Measurements from ENCODE around the gene CNNM3. TPM values are rescaled to one million over a fixed set of nuclear protein-coding genes. Genes with fewer than 3 reads are reported as not detected.

CNNM3 gene
- total RNA-seq, 1 donor from 2014 or later = 10.6 TPM

DNA sequence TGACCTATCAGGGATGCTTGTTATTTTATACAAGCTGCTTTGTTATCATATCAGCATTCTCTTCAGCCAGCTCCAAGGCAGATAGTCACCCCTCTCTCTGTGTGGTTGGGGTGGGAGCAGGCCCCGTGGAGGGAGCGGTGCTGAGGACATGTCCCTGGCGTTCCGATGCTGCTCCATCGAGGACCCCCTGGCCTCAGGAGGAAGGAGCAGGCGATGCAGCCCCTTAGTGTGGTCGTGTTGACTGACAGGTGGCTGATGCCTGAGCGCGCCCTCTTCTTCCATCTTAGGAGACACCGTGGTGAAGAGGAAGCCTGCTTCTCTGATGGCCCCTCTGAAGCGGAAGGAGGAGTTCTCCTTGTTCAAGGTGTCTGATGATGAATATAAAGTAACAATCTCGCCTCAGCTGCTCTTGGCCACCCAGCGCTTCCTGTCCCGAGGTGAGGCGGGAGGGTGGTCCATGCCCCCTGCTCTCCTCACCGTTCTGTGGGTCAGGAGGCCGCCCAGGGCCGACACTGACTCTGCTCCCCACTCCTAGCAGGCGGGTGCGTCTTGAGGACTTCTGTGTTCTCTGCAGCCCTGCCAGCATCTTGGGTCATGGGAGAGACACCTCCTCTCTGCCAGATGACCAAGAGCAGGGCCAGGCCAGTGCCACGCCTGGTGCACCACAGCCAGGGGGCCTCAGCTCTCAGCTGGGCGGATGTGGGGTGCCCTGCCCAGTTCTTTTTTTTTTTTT is 10.6 kb downstream of the CNNM3 start:
- H3K4me3 ChIP-seq (ENCODE audit: low read depth, low read length) = no peak overlapping the region
- DNase-seq (ENCODE audit: low read depth) = no peak
- TF ChIP-seq, protein P1, sequence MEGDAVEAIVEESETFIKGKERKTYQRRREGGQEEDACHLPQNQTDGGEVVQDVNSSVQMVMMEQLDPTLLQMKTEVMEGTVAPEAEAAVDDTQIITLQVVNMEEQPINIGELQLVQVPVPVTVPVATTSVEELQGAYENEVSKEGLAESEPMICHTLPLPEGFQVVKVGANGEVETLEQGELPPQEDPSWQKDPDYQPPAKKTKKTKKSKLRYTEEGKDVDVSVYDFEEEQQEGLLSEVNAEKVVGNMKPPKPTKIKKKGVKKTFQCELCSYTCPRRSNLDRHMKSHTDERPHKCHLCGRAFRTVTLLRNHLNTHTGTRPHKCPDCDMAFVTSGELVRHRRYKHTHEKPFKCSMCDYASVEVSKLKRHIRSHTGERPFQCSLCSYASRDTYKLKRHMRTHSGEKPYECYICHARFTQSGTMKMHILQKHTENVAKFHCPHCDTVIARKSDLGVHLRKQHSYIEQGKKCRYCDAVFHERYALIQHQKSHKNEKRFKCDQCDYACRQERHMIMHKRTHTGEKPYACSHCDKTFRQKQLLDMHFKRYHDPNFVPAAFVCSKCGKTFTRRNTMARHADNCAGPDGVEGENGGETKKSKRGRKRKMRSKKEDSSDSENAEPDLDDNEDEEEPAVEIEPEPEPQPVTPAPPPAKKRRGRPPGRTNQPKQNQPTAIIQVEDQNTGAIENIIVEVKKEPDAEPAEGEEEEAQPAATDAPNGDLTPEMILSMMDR (conservative IDR thresholded peaks at IDR 0.05; ENCODE audit: low read depth, low read length) = no peak

GRCh38 chr2:96828436-96828835 is 12.4 kb downstream of the CNNM3 start:
- H3K4me3 ChIP-seq (ENCODE audit: low read depth, low read length) = no peak overlapping the region
- TF ChIP-seq, protein P1 (conservative IDR thresholded peaks at IDR 0.05; ENCODE audit: low read depth, low read length) = no peak
- DNase-seq (ENCODE audit: low read depth) = no peak

- H3K4me3 ChIP-seq (ENCODE audit: low read depth, low read length) = no peak overlapping the region
- no peak for DNase-seq (ENCODE audit: low read depth)
- TF ChIP-seq, protein P1 (conservative IDR thresholded peaks at IDR 0.05; ENCODE audit: low read depth, low read length) = no peak
These were observed 12.8 kb downstream of the CNNM3 start for GRCh38 chr2:96828874-96829273.

DNA sequence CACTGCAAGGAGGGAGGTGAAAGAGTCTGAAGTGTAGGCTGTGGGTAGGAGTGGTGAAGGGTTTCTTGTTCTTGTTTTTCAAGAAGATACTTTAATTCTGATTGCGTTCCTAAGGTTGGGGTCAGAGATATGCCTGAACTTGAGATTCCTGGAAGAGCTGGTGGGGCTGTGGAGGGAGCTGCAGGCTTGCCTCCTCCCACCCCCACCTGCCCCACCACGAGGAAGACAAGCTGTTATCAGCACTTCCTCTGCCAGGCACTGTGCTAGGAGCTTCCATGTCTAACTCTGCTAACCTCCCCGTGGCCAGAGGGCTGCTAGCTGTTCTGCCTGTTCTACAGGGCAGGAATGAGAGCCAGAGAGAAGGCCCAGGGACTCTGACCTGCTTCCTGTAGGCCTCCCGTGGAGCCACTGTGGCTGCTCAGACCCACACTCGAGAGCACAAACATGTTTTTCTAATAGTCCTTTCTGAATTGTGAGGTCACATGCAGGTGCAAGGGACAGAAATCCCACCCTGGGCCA is 14.0 kb downstream of the CNNM3 start:
- DNase-seq (ENCODE audit: low read depth) = no peak
- TF ChIP-seq, protein P1 (conservative IDR thresholded peaks at IDR 0.05; ENCODE audit: low read depth, low read length) = no peak
- H3K4me3 ChIP-seq (ENCODE audit: low read depth, low read length) = no peak overlapping the region

DNA sequence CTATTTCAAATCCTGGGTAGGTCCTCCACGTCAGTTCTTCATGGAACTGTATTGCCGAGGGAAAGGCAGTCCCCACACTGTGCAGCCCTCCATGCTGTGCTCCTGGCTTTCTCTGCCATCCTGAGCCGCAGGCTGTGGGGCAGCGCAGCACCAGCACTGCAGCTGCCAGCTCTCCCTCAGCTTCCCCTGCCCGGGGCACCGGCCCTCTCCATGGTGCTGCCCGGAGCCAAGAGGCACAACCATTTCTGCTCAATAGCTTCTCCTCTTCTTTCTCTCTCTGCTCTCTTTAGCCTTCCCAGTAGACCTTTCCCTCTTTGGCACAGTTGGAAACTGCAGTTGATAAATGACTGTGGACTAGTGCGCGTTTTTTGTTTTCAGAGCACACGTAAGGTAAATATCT is 15.6 kb downstream of the CNNM3 start:
- no peak overlapping the region for H3K4me3 ChIP-seq (ENCODE audit: low read depth, low read length)
- no peak for DNase-seq (ENCODE audit: low read depth)
- TF ChIP-seq, protein P1 (conservative IDR thresholded peaks at IDR 0.05; ENCODE audit: low read depth, low read length) = no peak

- H3K4me3 ChIP-seq (ENCODE audit: low read depth, low read length) = no peak overlapping the region
- TF ChIP-seq, protein P1 (conservative IDR thresholded peaks at IDR 0.05; ENCODE audit: low read depth, low read length) = no peak
- DNase-seq (ENCODE audit: low read depth) = no peak
These were observed 16.3 kb downstream of the CNNM3 start for GRCh38 chr2:96832408-96832753.
